Measurements from ENCODE around the gene NLGN3.
A peak's percentile ranks its signal among the peaks of the same experiment; 100 is the strongest.

The NLGN3 gene

GRCh38 chrX:71158603-71159002, 14.0 kb downstream of the NLGN3 start:
- WGBS (ENCODE audit: extremely low coverage, insufficient coverage, low lambda C conversion rate), result no CpG with 5 or more reads among the region's 6 CpGs
- Histone ChIP-seq H3K23ac (ENCODE audit: low read length) (no peak overlapping the region), H4K5ac (ENCODE audit: low read length) (no peak overlapping the region)

GRCh38 chrX:71159335-71159734, 14.7 kb downstream of the NLGN3 start:
- H2AK5ac ChIP-seq (ENCODE audit: low read length), result no peak overlapping the region
- H3K4me3 ChIP-seq (ENCODE audit: low read length), result no peak overlapping the region
- H3K9ac ChIP-seq (ENCODE audit: low read length), result no peak overlapping the region
- H2BK120ac ChIP-seq (ENCODE audit: low read depth, low read length), result no peak overlapping the region
- no peaks in the 10 kb centered on the region for H3K79me2 ChIP-seq (ENCODE audit: control insufficient read depth, insufficient read depth, low read length)
- H3K56ac ChIP-seq (ENCODE audit: low read length), result no peak overlapping the region
- no peak overlapping the region for H2BK15ac ChIP-seq (replicated peaks; ENCODE audit: low read depth)
- no peak overlapping the region for H3K27ac ChIP-seq (ENCODE audit: low read depth, low read length)
- H3K36me3 ChIP-seq (ENCODE audit: control insufficient read depth, insufficient read depth, low read length), result no peaks in the 10 kb centered on the region
- H3K27me3 ChIP-seq (ENCODE audit: insufficient read depth, low read length, poor library complexity), result no peaks in the 10 kb centered on the region
- H3K18ac ChIP-seq (ENCODE audit: low read length), result no peak overlapping the region
- H4K5ac ChIP-seq (ENCODE audit: low read length), result no peak overlapping the region
- no peak overlapping the region for H2BK5ac ChIP-seq (ENCODE audit: low read length)
- H4K8ac ChIP-seq (ENCODE audit: low read depth, low read length), result no peak overlapping the region
- H3K4ac ChIP-seq (ENCODE audit: low read depth, low read length), result no peak overlapping the region
- no CpG with 5 or more reads among the region's 5 CpGs for WGBS (ENCODE audit: extremely low coverage, insufficient coverage, low lambda C conversion rate)
- no peak overlapping the region for H3K4me2 ChIP-seq (ENCODE audit: low read length)
- no peak for DNase-seq
- H3K79me1 ChIP-seq (ENCODE audit: low read length), result no peaks in the 10 kb centered on the region
- H3K4me1 ChIP-seq (ENCODE audit: control insufficient read depth, low read depth, low read length), result no peaks in the 10 kb centered on the region
- H3K23ac ChIP-seq (ENCODE audit: low read length), result no peak overlapping the region

More at GRCh38 chrX:71158603-71159002, 14.0 kb downstream of the NLGN3 start:
- Histone ChIP-seq H3K79me2 (ENCODE audit: control insufficient read depth, insufficient read depth, low read length) (no peaks in the 10 kb centered on the region), H3K27me3 (ENCODE audit: insufficient read depth, low read length, poor library complexity) (no peaks in the 10 kb centered on the region), H3K27ac (ENCODE audit: low read depth, low read length) (no peak overlapping the region), H4K8ac (ENCODE audit: low read depth, low read length) (no peak overlapping the region), H2AK5ac (ENCODE audit: low read length) (no peak overlapping the region), H3K36me3 (ENCODE audit: control insufficient read depth, insufficient read depth, low read length) (no peaks in the 10 kb centered on the region), H3K4me2 (ENCODE audit: low read length) (no peak overlapping the region), H3K56ac (ENCODE audit: low read length) (no peak overlapping the region), H3K4me3 (ENCODE audit: low read length) (no peak overlapping the region), H3K4me1 (ENCODE audit: control insufficient read depth, low read depth, low read length) (no peaks in the 10 kb centered on the region), H3K4ac (ENCODE audit: low read depth, low read length) (no peak overlapping the region), H2BK5ac (ENCODE audit: low read length) (no peak overlapping the region), H2BK15ac (replicated peaks; ENCODE audit: low read depth) (no peak overlapping the region), H3K18ac (ENCODE audit: low read length) (no peak overlapping the region), H3K9ac (ENCODE audit: low read length) (no peak overlapping the region), H2BK120ac (ENCODE audit: low read depth, low read length) (no peak overlapping the region), H3K79me1 (ENCODE audit: low read length) (no peaks in the 10 kb centered on the region)
- DNase-seq, result no peak

- no peak overlapping the region for H4K5ac ChIP-seq (ENCODE audit: low read length)
- H3K4me2 ChIP-seq (ENCODE audit: low read length), result no peak overlapping the region
- no peaks in the 10 kb centered on the region for H3K36me3 ChIP-seq (ENCODE audit: control insufficient read depth, insufficient read depth, low read length)
- no peaks in the 10 kb centered on the region for H3K4me1 ChIP-seq (ENCODE audit: control insufficient read depth, low read depth, low read length)
- no peak overlapping the region for H3K27ac ChIP-seq (ENCODE audit: low read depth, low read length)
- no peak overlapping the region for H2BK15ac ChIP-seq (replicated peaks; ENCODE audit: low read depth)
- no peak overlapping the region for H2BK5ac ChIP-seq (ENCODE audit: low read length)
- DNase-seq, result no peak
- no peak overlapping the region for H3K4ac ChIP-seq (ENCODE audit: low read depth, low read length)
- no peaks in the 10 kb centered on the region for H3K79me1 ChIP-seq (ENCODE audit: low read length)
- no peak overlapping the region for H3K18ac ChIP-seq (ENCODE audit: low read length)
- no peaks in the 10 kb centered on the region for H3K27me3 ChIP-seq (ENCODE audit: insufficient read depth, low read length, poor library complexity)
- H3K56ac ChIP-seq (ENCODE audit: low read length), result no peak overlapping the region
- no peak overlapping the region for H3K23ac ChIP-seq (ENCODE audit: low read length)
- H2AK5ac ChIP-seq (ENCODE audit: low read length), result no peak overlapping the region
- no peak overlapping the region for H3K9ac ChIP-seq (ENCODE audit: low read length)
- no peak overlapping the region for H4K8ac ChIP-seq (ENCODE audit: low read depth, low read length)
- H3K79me2 ChIP-seq (ENCODE audit: control insufficient read depth, insufficient read depth, low read length), result no peaks in the 10 kb centered on the region
- H3K4me3 ChIP-seq (ENCODE audit: low read length), result no peak overlapping the region
- no CpG with 5 or more reads among the region's 3 CpGs for WGBS (ENCODE audit: extremely low coverage, insufficient coverage, low lambda C conversion rate)
- no peak overlapping the region for H2BK120ac ChIP-seq (ENCODE audit: low read depth, low read length)
Observed at GRCh38 chrX:71160475-71160874, 15.8 kb downstream of the NLGN3 start.

GRCh38 chrX:71162981-71163380, 18.3 kb downstream of the NLGN3 start:
- Histone ChIP-seq H3K4me3 (ENCODE audit: low read length) (no peak overlapping the region), H3K23ac (ENCODE audit: low read length) (no peak overlapping the region), H4K5ac (ENCODE audit: low read length) (no peak overlapping the region), H3K9ac (ENCODE audit: low read length) (no peak overlapping the region), H2BK120ac (ENCODE audit: low read depth, low read length) (no peak overlapping the region), H3K18ac (ENCODE audit: low read length) (no peak overlapping the region), H4K8ac (ENCODE audit: low read depth, low read length) (no peak overlapping the region), H3K36me3 (ENCODE audit: control insufficient read depth, insufficient read depth, low read length) (no peaks in the 10 kb centered on the region), H3K79me1 (ENCODE audit: low read length) (no peaks in the 10 kb centered on the region), H3K4me2 (ENCODE audit: low read length) (no peak overlapping the region), H2BK15ac (replicated peaks; ENCODE audit: low read depth) (no peak overlapping the region), H3K56ac (ENCODE audit: low read length) (no peak overlapping the region), H3K79me2 (ENCODE audit: control insufficient read depth, insufficient read depth, low read length) (no peaks in the 10 kb centered on the region), H3K4me1 (ENCODE audit: control insufficient read depth, low read depth, low read length) (no peaks in the 10 kb centered on the region), H2AK5ac (ENCODE audit: low read length) (no peak overlapping the region), H3K27me3 (ENCODE audit: insufficient read depth, low read length, poor library complexity) (no peaks in the 10 kb centered on the region), H3K4ac (ENCODE audit: low read depth, low read length) (no peak overlapping the region), H3K27ac (ENCODE audit: low read depth, low read length) (no peak overlapping the region), H2BK5ac (ENCODE audit: low read length) (no peak overlapping the region)
- WGBS (ENCODE audit: extremely low coverage, insufficient coverage, low lambda C conversion rate), result no CpG with 5 or more reads among the region's 4 CpGs
- peak; percentile 69 for DNase-seq

GRCh38 chrX:71164071-71164470, 19.4 kb downstream of the NLGN3 start:
- Histone ChIP-seq H3K79me1 (ENCODE audit: low read length) (no peaks in the 10 kb centered on the region), H2BK15ac (replicated peaks; ENCODE audit: low read depth) (no peak overlapping the region), H3K27ac (ENCODE audit: low read depth, low read length) (no peak overlapping the region), H3K18ac (ENCODE audit: low read length) (no peak overlapping the region), H4K5ac (ENCODE audit: low read length) (no peak overlapping the region), H3K9ac (ENCODE audit: low read length) (no peak overlapping the region), H3K4me2 (ENCODE audit: low read length) (no peak overlapping the region), H2BK5ac (ENCODE audit: low read length) (no peak overlapping the region), H4K8ac (ENCODE audit: low read depth, low read length) (no peak overlapping the region), H3K23ac (ENCODE audit: low read length) (no peak overlapping the region), H3K27me3 (ENCODE audit: insufficient read depth, low read length, poor library complexity) (no peaks in the 10 kb centered on the region), H2AK5ac (ENCODE audit: low read length) (no peak overlapping the region), H3K4me3 (ENCODE audit: low read length) (no peak overlapping the region), H3K79me2 (ENCODE audit: control insufficient read depth, insufficient read depth, low read length) (no peaks in the 10 kb centered on the region), H3K56ac (ENCODE audit: low read length) (no peak overlapping the region), H2BK120ac (ENCODE audit: low read depth, low read length) (no peak overlapping the region), H3K4me1 (ENCODE audit: control insufficient read depth, low read depth, low read length) (no peaks in the 10 kb centered on the region), H3K4ac (ENCODE audit: low read depth, low read length) (no peak overlapping the region), H3K36me3 (ENCODE audit: control insufficient read depth, insufficient read depth, low read length) (no peaks in the 10 kb centered on the region)
- no peak for DNase-seq
- WGBS (ENCODE audit: extremely low coverage, insufficient coverage, low lambda C conversion rate), result no CpG with 5 or more reads among the region's 12 CpGs

- Histone ChIP-seq H3K27ac (ENCODE audit: low read depth, low read length) (no peak overlapping the region), H3K23ac (ENCODE audit: low read length) (no peak overlapping the region), H2AK5ac (ENCODE audit: low read length) (no peak overlapping the region), H4K8ac (ENCODE audit: low read depth, low read length) (no peak overlapping the region), H2BK120ac (ENCODE audit: low read depth, low read length) (no peak overlapping the region), H3K4me1 (ENCODE audit: control insufficient read depth, low read depth, low read length) (no peaks in the 10 kb centered on the region), H2BK5ac (ENCODE audit: low read length) (no peak overlapping the region), H3K79me1 (ENCODE audit: low read length) (no peaks in the 10 kb centered on the region), H3K79me2 (ENCODE audit: control insufficient read depth, insufficient read depth, low read length) (no peaks in the 10 kb centered on the region), H2BK15ac (replicated peaks; ENCODE audit: low read depth) (no peak overlapping the region), H3K56ac (ENCODE audit: low read length) (no peak overlapping the region), H3K9ac (ENCODE audit: low read length) (no peak overlapping the region), H3K4ac (ENCODE audit: low read depth, low read length) (no peak overlapping the region), H4K5ac (ENCODE audit: low read length) (no peak overlapping the region), H3K18ac (ENCODE audit: low read length) (no peak overlapping the region), H3K4me3 (ENCODE audit: low read length) (no peak overlapping the region), H3K4me2 (ENCODE audit: low read length) (no peak overlapping the region), H3K27me3 (ENCODE audit: insufficient read depth, low read length, poor library complexity) (no peaks in the 10 kb centered on the region), H3K36me3 (ENCODE audit: control insufficient read depth, insufficient read depth, low read length) (no peaks in the 10 kb centered on the region)
- no CpG with 5 or more reads among the region's 6 CpGs for WGBS (ENCODE audit: extremely low coverage, insufficient coverage, low lambda C conversion rate)
- DNase-seq, result no peak
Observed at GRCh38 chrX:71166461-71166860, 21.8 kb downstream of the NLGN3 start.
